Endothelial cell of umbilical vein (primary cell): ENCODE measurements around the gene EDN2. TPM values are rescaled to one million over a fixed set of nuclear protein-coding genes. Genes with fewer than 3 reads are reported as not detected.

Source experiments
- BruUV-seq: library from RNA; stranded (reverse); fragments of 400-500 nt; replicated peaks from 2 replicates; lab custom pipeline; 2021; lab: Mats Ljungman, UMichigan
- CTCF ChIA-PET: fragments of 300-600, 350-600 bp; sonication (Branson Sonifier 250); formaldehyde crosslinking; loops from one replicate; lab custom pipeline; 2021; ENCODE audit warnings: antibody characterized with exemption, inconsistent platforms; lab: Charles Lee
- POLR2A ChIA-PET: fragments of 300-600, 350-600 bp; sonication (Branson Sonifier 250); formaldehyde crosslinking; loops from one replicate; lab custom pipeline; 2021; ENCODE audit warnings: antibody characterized with exemption, inconsistent platforms; lab: Charles Lee
- DNase-seq: peaks from one replicate; pipeline ENCODE4 v3.0.0-alpha.2; 2011; ENCODE audit warnings: low read depth, low spot score
- FAIRE-seq: peaks from 2 replicates; lab custom pipeline; 2011; peaks lifted over from hg19 to GRCh38; lab: Jason Lieb, UNC
- H2AFZ ChIP-seq: 2 replicates; pipeline ENCODE4 v1.6.0; 2012; ENCODE audit warnings: low read depth, low read length, control low read depth, inconsistent platforms
- H3K27ac ChIP-seq: 2 replicates; pipeline ENCODE4 v1.5.1; 2011; ENCODE audit warnings: low read depth, mild to moderate bottlenecking, control low read depth, low read length, moderate library complexity; ENCODE audit not compliant: insufficient read depth
- H3K27me3 ChIP-seq, 2 experiments: 2 replicates each; pipeline versions ENCODE4 v1.6.0 to v1.6.1; 2011; ENCODE audit warnings: low read length in 2 of 2, mixed read lengths in 1 of 2; ENCODE audit not compliant: control insufficient read depth in 2 of 2, insufficient read depth in 2 of 2
- H3K36me3 ChIP-seq, 2 experiments: 2 replicates in 1 of 2; 3 replicates in 1 of 2; pipeline ENCODE4 v1.5.1; 2011; ENCODE audit warnings: low read length in 2 of 2, mild to moderate bottlenecking in 1 of 2, moderate library complexity in 1 of 2; ENCODE audit not compliant: control insufficient read depth in 2 of 2, insufficient read depth in 2 of 2; ENCODE audit errors: extremely low read depth in 1 of 2
- H3K4me1 ChIP-seq: 3 replicates; pipeline ENCODE4 v1.5.1; 2011; ENCODE audit warnings: mild to moderate bottlenecking, low read length; ENCODE audit not compliant: control insufficient read depth, insufficient read depth; ENCODE audit errors: extremely low read depth
- H3K4me2 ChIP-seq: 2 replicates; pipeline ENCODE4 v1.6.1; 2011; ENCODE audit warnings: low read length, control low read depth, mixed read lengths; ENCODE audit not compliant: insufficient read depth
- H3K4me3 ChIP-seq, 3 experiments: fragments of 200-600 bp in 1 of 3; sonication (generic), shearing (Covaris generic) in 1 of 3; replicated peaks in 1 of 3; 2 replicates each; pipeline ENCODE4 v1.5.1; 2011 to 2016; ENCODE audit warnings: control low read depth in 3 of 3, low read length in 3 of 3, mild to moderate bottlenecking in 2 of 3, inconsistent platforms in 1 of 3, low read depth in 1 of 3, moderate library complexity in 1 of 3; ENCODE audit not compliant: insufficient read depth in 1 of 3
- H3K79me2 ChIP-seq: 2 replicates; pipeline ENCODE4 v1.6.0; 2012; ENCODE audit warnings: low read length, inconsistent platforms; ENCODE audit not compliant: control insufficient read depth, insufficient read depth
- H3K9ac ChIP-seq: replicated peaks from 2 replicates; pipeline ENCODE3; 2011; ENCODE audit warnings: low read length, control low read depth; ENCODE audit not compliant: insufficient read depth; ENCODE audit errors: extremely low read depth
- H3K9me1 ChIP-seq: replicated peaks from 3 replicates; pipeline ENCODE4 v1.6.0; 2011; ENCODE audit warnings: mild to moderate bottlenecking, low read length; ENCODE audit not compliant: control insufficient read depth, insufficient read depth; ENCODE audit errors: extremely low read depth
- H3K9me3 ChIP-seq: replicated peaks from 2 replicates; pipeline ENCODE4 v1.5.1; 2012; ENCODE audit warnings: low read length, inconsistent platforms; ENCODE audit not compliant: control insufficient read depth, insufficient read depth
- H4K20me1 ChIP-seq: replicated peaks from 2 replicates; pipeline ENCODE3; 2011; ENCODE audit warnings: mild to moderate bottlenecking, low read length; ENCODE audit not compliant: control insufficient read depth, insufficient read depth; ENCODE audit errors: extremely low read depth
- CTCF ChIP-seq, 2 donors: IDR thresholded peaks; 1 replicate in 1 of 2; 2 replicates in 1 of 2; pipeline ENCODE4 v1.5.1; 2011; ENCODE audit warnings: low read length in 2 of 2, mild to moderate bottlenecking in 2 of 2, moderate library complexity in 2 of 2, control low read depth in 1 of 2, inconsistent platforms in 1 of 2, low read depth in 1 of 2; ENCODE audit not compliant: insufficient read depth in 1 of 2; ENCODE audit errors: extremely low read depth in 1 of 2
- EZH2 ChIP-seq: IDR thresholded peaks from 2 replicates; pipeline ENCODE4 v1.6.1; 2012; ENCODE audit warnings: borderline replicate concordance, low read depth, mild to moderate bottlenecking, moderate library complexity, low read length, inconsistent platforms; ENCODE audit not compliant: severe bottlenecking
- FOS ChIP-seq: IDR thresholded peaks from 2 replicates; pipeline ENCODE4 v1.6.1; 2011; ENCODE audit warnings: mild to moderate bottlenecking, low read length, moderate library complexity, borderline replicate concordance; ENCODE audit not compliant: insufficient read depth
- GATA2 ChIP-seq: IDR thresholded peaks from 2 replicates; pipeline ENCODE4 v1.7.0; 2011; ENCODE audit warnings: low read depth, mild to moderate bottlenecking, moderate library complexity, mixed read lengths, low read length; ENCODE audit not compliant: insufficient read length, insufficient read depth
- JUN ChIP-seq: IDR thresholded peaks from 2 replicates; pipeline ENCODE4 v1.6.1; 2011; ENCODE audit warnings: borderline replicate concordance, low read depth; ENCODE audit not compliant: insufficient read length, insufficient read depth
- MAX ChIP-seq: IDR thresholded peaks from 2 replicates; pipeline ENCODE4 v1.6.1; 2011; ENCODE audit not compliant: insufficient read depth, insufficient read length
- MYC ChIP-seq: IDR thresholded peaks from one replicate; pipeline ENCODE4 v1.6.1; 2011; ENCODE audit warnings: mild to moderate bottlenecking, low read depth, low read length
- POLR2A ChIP-seq: IDR thresholded peaks from 2 replicates; pipeline ENCODE4 v1.6.1; 2012; ENCODE audit warnings: low read depth, mild to moderate bottlenecking, control low read depth, low read length
- POLR2AphosphoS5 ChIP-seq: IDR thresholded peaks from 2 replicates; pipeline ENCODE4 v1.6.1; 2012; ENCODE audit warnings: low read depth, mild to moderate bottlenecking, control low read depth, low read length, moderate library complexity; ENCODE audit not compliant: insufficient read depth
- dilution Hi-C: fragments of 300-500 bp; cut with MboI; formaldehyde crosslinking; loops from one replicate; pipeline ENCODE4 v1.15.0; 2019; ENCODE audit warnings: low sequenced_read_pairs; ENCODE audit not compliant: extremely low pct_ligation_motif_present
- intact Hi-C: fragments of 100-400 bp; cut with micrococcal nuclease; formaldehyde crosslinking; loops from one replicate; pipeline ENCODE4 v1.10.0; 2022
- polyA plus RNA-seq, 4 experiments: library from polyadenylated mRNA; depleted of rRNA in 3 of 4; stranded (reverse) in 3 of 4; unstranded in 1 of 4; fragments of >200 nt; gene quantifications; 2 replicates each; pipeline versions ENCODE4 v1.2.1 to v1.2.3, GENCODE V29; 2011 to 2012; ENCODE audit warnings: missing spikeins in 1 of 4
- total RNA-seq: library from RNA; stranded (reverse); gene quantifications from 2 replicates; pipeline ENCODE4 v1.2.3, GENCODE V29; 2021

Gene EDN2
- total and polyA plus RNA-seq, 2 donors (not counting 3 experiments of a cell fraction or from before 2014, with no cell fraction given): not detected

GRCh38 chr1:41482001-41482765, 2.3 kb downstream of the EDN2 start:
- intact Hi-C loops: no loop called here
- no peak for DNase-seq
- Histone ChIP-seq H3K9me1 (no peaks in the 10 kb centered on the region), H3K4me1 (peaks cover 17% of the 10 kb centered on the region), H3K9ac (no peak overlapping the region), H3K79me2 (no peaks in the 10 kb centered on the region), H4K20me1 (no peaks in the 10 kb centered on the region), H3K4me3 (no peak overlapping the region), H3K27me3 (no peaks in the 10 kb centered on the region), H3K27ac (no peak overlapping the region), H2AFZ (no peak overlapping the region), H3K9me3 (no peaks in the 10 kb centered on the region), H3K4me2 (no peak overlapping the region), H3K36me3 (no peaks in the 10 kb centered on the region)
- dilution Hi-C loops: no loop called here
- no peak for FAIRE-seq
- ChIA-PET CTCF (interaction anchor here (0.8 to 2.4 kb wide), 3 partner anchors 10 to 15 kb away, joined by 3 to 13 read pairs (median 5); no protein-coding TSS in a partner anchor), POLR2A (no interaction called here)
- BruUV-seq: no TSS peak
- no peak for TF ChIP-seq FOS
- no peak for TF ChIP-seq JUN
- TF ChIP-seq GATA2: no peak
- no peak for TF ChIP-seq CTCF (IDR thresholded peaks at IDR 0.05; ENCODE audit: extremely low read depth in 1 of 2, insufficient read depth in 1 of 2, low read depth in 1 of 2, low read length in 2 of 2)
- TF ChIP-seq MYC: no peak
- no peak for TF ChIP-seq POLR2A
- no peak for TF ChIP-seq POLR2AphosphoS5
- no peak for TF ChIP-seq EZH2
- no peak for TF ChIP-seq MAX
